ENCODE results near the gene TMCC3. TPM values are rescaled to one million over a fixed set of nuclear protein-coding genes. Genes with fewer than 3 reads are reported as not detected.
"Not testable (repeated sequence)": the region's sequence is repeated elsewhere in the genome, so short reads cannot be mapped to it uniquely, and the experiment has no call there.

The TMCC3 gene
- polyA plus RNA-seq (2013, experiment 1 of 2; ENCODE audit: insufficient read length), result 0.06 TPM
- polyA plus RNA-seq (2013, experiment 2 of 2; ENCODE audit: insufficient read length), result 0.06 TPM

GRCh38 chr12:94650143-94651056, at the start of gene TMCC3:
Gene TMCC3, minus strand, starts transcription at chr12:94650557. Its CDS starts 127 bp downstream, at chr12:94650430.
- DNase-seq, result peak; percentile 15

- no peak for DNase-seq
Observed at GRCh38 chr12:94699801-94700200, 49.4 kb upstream of the TMCC3 start.

GRCh38 chr12:94698578-94698977, 48.2 kb upstream of the TMCC3 start:
- no peak for DNase-seq

- no peak for DNase-seq
Observed at GRCh38 chr12:94697631-94698030, 47.3 kb upstream of the TMCC3 start.

- DNase-seq, result no peak
Observed at GRCh38 chr12:94694732-94695131, 44.4 kb upstream of the TMCC3 start.

GRCh38 chr12:94692826-94693225, 42.5 kb upstream of the TMCC3 start:
- DNase-seq, result not testable (repeated sequence)

GRCh38 chr12:94690198-94690771, 39.9 kb upstream of the TMCC3 start:
- no peak for DNase-seq

GRCh38 chr12:94689646-94690036, 39.3 kb upstream of the TMCC3 start:
- no peak for DNase-seq

GRCh38 chr12:94689002-94689645, 38.8 kb upstream of the TMCC3 start:
- peak; percentile 20 for DNase-seq

- no peak for DNase-seq
Observed at GRCh38 chr12:94687891-94688290, 37.5 kb upstream of the TMCC3 start.

- no peak for DNase-seq
Observed at GRCh38 chr12:94686834-94687628, 36.7 kb upstream of the TMCC3 start.

- DNase-seq, result no peak
Observed at GRCh38 chr12:94684416-94685142, 34.2 kb upstream of the TMCC3 start.

GRCh38 chr12:94679554-94680195, 29.3 kb upstream of the TMCC3 start:
- DNase-seq, result no peak

GRCh38 chr12:94678849-94679248, 28.5 kb upstream of the TMCC3 start:
- no peak for DNase-seq

GRCh38 chr12:94678379-94678778, 28.0 kb upstream of the TMCC3 start:
- DNase-seq, result no peak

GRCh38 chr12:94677778-94678177, 27.4 kb upstream of the TMCC3 start:
- DNase-seq, result no peak

GRCh38 chr12:94676922-94677321, 26.6 kb upstream of the TMCC3 start:
- no peak for DNase-seq

- no peak for DNase-seq
Observed at GRCh38 chr12:94676031-94676641, 25.8 kb upstream of the TMCC3 start.

GRCh38 chr12:94674835-94675234, 24.5 kb upstream of the TMCC3 start:
- DNase-seq, result no peak

GRCh38 chr12:94674051-94674451, 23.7 kb upstream of the TMCC3 start:
- DNase-seq, result no peak

- DNase-seq, result no peak
Observed at GRCh38 chr12:94673496-94673895, 23.1 kb upstream of the TMCC3 start.

All from fibroblast of skin of back (primary cell).